H9 (cell line): ENCODE measurements around the gene TCF4. TPM values are rescaled to one million over a fixed set of nuclear protein-coding genes. Genes with fewer than 3 reads are reported as not detected.

ENCODE experiments used
- DNase-seq: peaks from one replicate; pipeline ENCODE4 v3.0.0-alpha.2; 2017
- H2AFZ ChIP-seq: one replicate; pipeline ENCODE4 v1.6.1; 2013; ENCODE audit warnings: mild to moderate bottlenecking, low read length, control low read depth, moderate library complexity
- H2AK5ac ChIP-seq: 2 replicates; pipeline ENCODE4 v1.6.1; 2013; ENCODE audit warnings: low read length, control low read depth, mixed read lengths; ENCODE audit not compliant: insufficient read length
- H2BK120ac ChIP-seq: one replicate; pipeline ENCODE4 v1.6.1; 2013; ENCODE audit warnings: low read depth, mild to moderate bottlenecking, low read length, control low read depth, inconsistent platforms; ENCODE audit not compliant: poor library complexity, severe bottlenecking
- H2BK12ac ChIP-seq: 2 replicates; pipeline ENCODE4 v1.6.1; 2013; ENCODE audit warnings: low read length, control low read depth, mixed read lengths, low read depth; ENCODE audit not compliant: insufficient read length
- H2BK15ac ChIP-seq: 2 replicates; pipeline ENCODE4 v1.6.1; 2013; ENCODE audit warnings: low read depth, low read length, control low read depth
- H2BK20ac ChIP-seq: one replicate; pipeline ENCODE4 v1.6.1; 2013; ENCODE audit warnings: low read depth, mild to moderate bottlenecking, low read length, control low read depth, inconsistent platforms; ENCODE audit not compliant: poor library complexity, severe bottlenecking
- H2BK5ac ChIP-seq: 2 replicates; pipeline ENCODE4 v1.6.1; 2013; ENCODE audit warnings: low read length, control low read depth, mixed read lengths; ENCODE audit not compliant: insufficient read length
- H3K14ac ChIP-seq: 2 replicates; pipeline ENCODE4 v1.6.1; 2013; ENCODE audit warnings: low read length, control low read depth; ENCODE audit not compliant: insufficient read depth
- H3K18ac ChIP-seq: 2 replicates; pipeline ENCODE4 v1.6.1; 2013; ENCODE audit warnings: low read depth, mild to moderate bottlenecking, mixed read lengths, low read length, control low read depth; ENCODE audit not compliant: insufficient read length
- H3K23ac ChIP-seq: 2 replicates; pipeline ENCODE4 v1.6.1; 2013; ENCODE audit warnings: low read length, control low read depth, mixed read lengths, low read depth; ENCODE audit not compliant: insufficient read length
- H3K23me2 ChIP-seq: 2 replicates; pipeline ENCODE4 v1.6.1; 2013; ENCODE audit warnings: low read depth, mild to moderate bottlenecking, mixed read lengths, low read length, control low read depth; ENCODE audit not compliant: insufficient read length, poor library complexity, severe bottlenecking
- H3K27ac ChIP-seq: 2 replicates; pipeline ENCODE4 v1.5.1; 2013; ENCODE audit warnings: low read length, control low read depth, mixed read lengths, low read depth; ENCODE audit not compliant: insufficient read length
- H3K27me3 ChIP-seq: 2 replicates; pipeline ENCODE4 v1.6.1; 2013; ENCODE audit warnings: low read length, control low read depth, inconsistent platforms; ENCODE audit not compliant: insufficient read depth
- H3K4ac ChIP-seq: 2 replicates; pipeline ENCODE4 v1.6.1; 2013; ENCODE audit warnings: low read depth, mild to moderate bottlenecking, control low read depth, inconsistent platforms, low read length, moderate library complexity
- H3K4me1 ChIP-seq: 2 replicates; pipeline ENCODE4 v1.6.1; 2013; ENCODE audit warnings: low read length, control low read depth, inconsistent platforms; ENCODE audit not compliant: insufficient read depth
- H3K4me2 ChIP-seq: 2 replicates; pipeline ENCODE4 v1.6.1; 2013; ENCODE audit warnings: low read length, control low read depth, mixed read lengths; ENCODE audit not compliant: insufficient read length, insufficient read depth
- H3K56ac ChIP-seq: 2 replicates; pipeline ENCODE4 v1.6.1; 2013; ENCODE audit warnings: low read depth, mild to moderate bottlenecking, mixed read lengths, low read length, control low read depth; ENCODE audit not compliant: insufficient read length
- H3K79me1 ChIP-seq: 2 replicates; pipeline ENCODE4 v1.6.1; 2013; ENCODE audit warnings: low read depth, mild to moderate bottlenecking, moderate library complexity, low read length, control low read depth, inconsistent platforms; ENCODE audit not compliant: insufficient read depth, poor library complexity, severe bottlenecking
- H3K79me2 ChIP-seq: 2 replicates; pipeline ENCODE4 v1.6.1; 2013; ENCODE audit warnings: low read length, control low read depth, inconsistent platforms; ENCODE audit not compliant: insufficient read depth
- H3K9ac ChIP-seq: 2 replicates; pipeline ENCODE4 v1.6.1; 2013; ENCODE audit warnings: low read length, control low read depth, mixed read lengths; ENCODE audit not compliant: insufficient read length; ENCODE audit errors: extremely low read depth
- H3K9me3 ChIP-seq: one replicate; pipeline ENCODE4 v1.6.1; 2013; ENCODE audit warnings: low read depth, low read length, inconsistent platforms; ENCODE audit not compliant: control insufficient read depth
- H3T11ph ChIP-seq: one replicate; pipeline ENCODE4 v1.6.1; 2013; ENCODE audit warnings: mild to moderate bottlenecking, low read length, control low read depth, inconsistent platforms
- H4K20me1 ChIP-seq: one replicate; pipeline ENCODE4 v1.6.1; 2013; ENCODE audit not compliant: control insufficient read depth, insufficient read length, insufficient read depth
- H4K5ac ChIP-seq: 2 replicates; pipeline ENCODE4 v1.6.1; 2013; ENCODE audit warnings: low read depth, mild to moderate bottlenecking, mixed read lengths, low read length, control low read depth; ENCODE audit not compliant: insufficient read length
- H4K8ac ChIP-seq: replicated peaks from 2 replicates; pipeline ENCODE4 v1.6.1; 2013; ENCODE audit warnings: low read length, control low read depth, mixed read lengths, low read depth; ENCODE audit not compliant: insufficient read length
- H4K91ac ChIP-seq: 2 replicates; pipeline ENCODE4 v1.6.1; 2013; ENCODE audit warnings: low read depth, mild to moderate bottlenecking, moderate library complexity, mixed read lengths, low read length, control low read depth; ENCODE audit not compliant: insufficient read length
- H3K27ac Mint-ChIP-seq, 3 experiments: 2 replicates in 2 of 3; 3 replicates in 1 of 3; pipeline ENCODE4 v1.8.0; 2020 to 2021; ENCODE audit warnings: mixed read lengths in 3 of 3, mild to moderate bottlenecking in 1 of 3, moderate library complexity in 1 of 3
- H3K27me3 Mint-ChIP-seq: 2 replicates; pipeline ENCODE4 v1.8.0; 2021; ENCODE audit warnings: low read depth, mild to moderate bottlenecking, moderate library complexity, mixed read lengths
- H3K36me3 Mint-ChIP-seq, 3 experiments: 2 replicates in 2 of 3; 3 replicates in 1 of 3; pipeline ENCODE4 v1.8.0; 2020 to 2021; ENCODE audit warnings: low read depth in 3 of 3, mixed read lengths in 3 of 3; ENCODE audit not compliant: insufficient read depth in 1 of 3
- H3K4me1 Mint-ChIP-seq, 2 experiments: 2 replicates each; pipeline ENCODE4 v1.8.0; 2020; ENCODE audit warnings: mixed read lengths in 2 of 2
- H3K4me3 Mint-ChIP-seq, 2 experiments: 2 replicates in 1 of 2; 3 replicates in 1 of 2; pipeline ENCODE4 v1.8.0; 2020 to 2021; ENCODE audit warnings: mild to moderate bottlenecking in 2 of 2, mixed read lengths in 2 of 2, moderate library complexity in 1 of 2
- H3K9me3 Mint-ChIP-seq, 2 experiments: 2 replicates in 1 of 2; 3 replicates in 1 of 2; pipeline ENCODE4 v1.8.0; 2020; ENCODE audit warnings: mild to moderate bottlenecking in 2 of 2, mixed read lengths in 2 of 2, moderate library complexity in 1 of 2
- WGBS: extraction: QIAGEN DNeasy Blood & Tissue Kit; methylation state at CpG from one replicate; pipeline ENCODE4 v1.1.7; 2013; ENCODE audit warnings: missing lambda C conversion rate, low lambda C conversion rate, mixed read lengths; ENCODE audit not compliant: insufficient read length; ENCODE audit errors: extremely low coverage; 5-methylcytosine and 5-hydroxymethylcytosine counted together
- total RNA-seq: library from RNA; stranded (reverse); gene quantifications from 2 replicates; pipeline ENCODE4 v1.2.1, GENCODE V29; 2021
- TF ChIP-seq, protein P1 (sequence below): fragments of 200-600 bp; sonication (generic); conservative IDR thresholded peaks from 3 replicates; pipeline ENCODE4 v1.8.0; 2021; ENCODE audit warnings: antibody characterized with exemption, mild to moderate bottlenecking

Gene TCF4
- total RNA-seq, 1 experiment from 2014 or later, result 99.4 TPM

- TF ChIP-seq, protein P1, sequence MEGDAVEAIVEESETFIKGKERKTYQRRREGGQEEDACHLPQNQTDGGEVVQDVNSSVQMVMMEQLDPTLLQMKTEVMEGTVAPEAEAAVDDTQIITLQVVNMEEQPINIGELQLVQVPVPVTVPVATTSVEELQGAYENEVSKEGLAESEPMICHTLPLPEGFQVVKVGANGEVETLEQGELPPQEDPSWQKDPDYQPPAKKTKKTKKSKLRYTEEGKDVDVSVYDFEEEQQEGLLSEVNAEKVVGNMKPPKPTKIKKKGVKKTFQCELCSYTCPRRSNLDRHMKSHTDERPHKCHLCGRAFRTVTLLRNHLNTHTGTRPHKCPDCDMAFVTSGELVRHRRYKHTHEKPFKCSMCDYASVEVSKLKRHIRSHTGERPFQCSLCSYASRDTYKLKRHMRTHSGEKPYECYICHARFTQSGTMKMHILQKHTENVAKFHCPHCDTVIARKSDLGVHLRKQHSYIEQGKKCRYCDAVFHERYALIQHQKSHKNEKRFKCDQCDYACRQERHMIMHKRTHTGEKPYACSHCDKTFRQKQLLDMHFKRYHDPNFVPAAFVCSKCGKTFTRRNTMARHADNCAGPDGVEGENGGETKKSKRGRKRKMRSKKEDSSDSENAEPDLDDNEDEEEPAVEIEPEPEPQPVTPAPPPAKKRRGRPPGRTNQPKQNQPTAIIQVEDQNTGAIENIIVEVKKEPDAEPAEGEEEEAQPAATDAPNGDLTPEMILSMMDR, result no peak
- H2BK20ac ChIP-seq, result no peak overlapping the region
- H3K23me2 ChIP-seq, result no peaks in the 10 kb centered on the region
- no peaks in the 10 kb centered on the region for H3K9me3 ChIP-seq
- H2AFZ ChIP-seq, result no peak overlapping the region
- H3K23ac ChIP-seq, result no peak overlapping the region
- no peak overlapping the region for H2BK120ac ChIP-seq
- H2AK5ac ChIP-seq, result no peak overlapping the region
- H3K4me1 ChIP-seq, result peaks cover 6% of the 10 kb centered on the region; the same call in 1 of the 2 replicates
- no peaks in the 10 kb centered on the region for H3K27me3 ChIP-seq
- Mint-ChIP-seq H3K9me3 (no peaks in the 10 kb centered on the region), H3K36me3 (peaks cover 5 to 12% (median 6%) of the 10 kb centered on the region in 3 experiments; a peak in 5 of 7 replicates), H3K4me3 (no peak overlapping the region), H3K27ac (peak overlapping the region in 1 of 3 experiments; percentile 20; a peak in 1 of 7 replicates), H3K4me1 (peaks cover 42 to 57% of the 10 kb centered on the region in 2 experiments), H3K27me3 (no peaks in the 10 kb centered on the region)
- H3K79me2 ChIP-seq, result peaks cover 13% of the 10 kb centered on the region; the same call in 1 of the 2 replicates
- H3K14ac ChIP-seq, result no peak overlapping the region
- no CpG with 5 or more reads among the region's 8 CpGs for WGBS
- no peak overlapping the region for H3K27ac ChIP-seq
- DNase-seq, result no peak
- H3K9ac ChIP-seq, result no peak overlapping the region
- H3K56ac ChIP-seq, result no peak overlapping the region
- no peak overlapping the region for H4K5ac ChIP-seq
- no peak overlapping the region for H3K4me2 ChIP-seq
- no peak overlapping the region for H4K91ac ChIP-seq
- H2BK15ac ChIP-seq, result no peak overlapping the region
- H3K4ac ChIP-seq, result no peak overlapping the region
- no peak overlapping the region for H2BK12ac ChIP-seq
- H3T11ph ChIP-seq, result no peak overlapping the region
- no peaks in the 10 kb centered on the region for H4K20me1 ChIP-seq
- no peak overlapping the region for H3K18ac ChIP-seq
- H4K8ac ChIP-seq, result no peak overlapping the region
- no peak overlapping the region for H2BK5ac ChIP-seq
- peaks cover 3% of the 10 kb centered on the region for H3K79me1 ChIP-seq
These were observed 37.5 kb downstream of the TCF4 start for GRCh38 chr18:55550471-55550870.
